HG02610 (cell line): ENCODE results near the gene KLHDC10.
A peak's percentile ranks its signal among the peaks of the same experiment; 100 is the strongest.
"Not testable (repeated sequence)": the region's sequence is repeated elsewhere in the genome, so short reads cannot be mapped to it uniquely, and the experiment has no call there.

Source experiments
- ATAC-seq: cut with Tn5 transposase; IDR thresholded peaks from one replicate; pipeline ENCODE4 v1.9.1; 2021; ENCODE audit warnings: mild to moderate bottlenecking, moderate library complexity; ENCODE audit not compliant: unreplicated experiment

The KLHDC10 gene, protein sequence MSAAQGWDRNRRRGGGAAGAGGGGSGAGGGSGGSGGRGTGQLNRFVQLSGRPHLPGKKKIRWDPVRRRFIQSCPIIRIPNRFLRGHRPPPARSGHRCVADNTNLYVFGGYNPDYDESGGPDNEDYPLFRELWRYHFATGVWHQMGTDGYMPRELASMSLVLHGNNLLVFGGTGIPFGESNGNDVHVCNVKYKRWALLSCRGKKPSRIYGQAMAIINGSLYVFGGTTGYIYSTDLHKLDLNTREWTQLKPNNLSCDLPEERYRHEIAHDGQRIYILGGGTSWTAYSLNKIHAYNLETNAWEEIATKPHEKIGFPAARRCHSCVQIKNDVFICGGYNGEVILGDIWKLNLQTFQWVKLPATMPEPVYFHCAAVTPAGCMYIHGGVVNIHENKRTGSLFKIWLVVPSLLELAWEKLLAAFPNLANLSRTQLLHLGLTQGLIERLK

DNA sequence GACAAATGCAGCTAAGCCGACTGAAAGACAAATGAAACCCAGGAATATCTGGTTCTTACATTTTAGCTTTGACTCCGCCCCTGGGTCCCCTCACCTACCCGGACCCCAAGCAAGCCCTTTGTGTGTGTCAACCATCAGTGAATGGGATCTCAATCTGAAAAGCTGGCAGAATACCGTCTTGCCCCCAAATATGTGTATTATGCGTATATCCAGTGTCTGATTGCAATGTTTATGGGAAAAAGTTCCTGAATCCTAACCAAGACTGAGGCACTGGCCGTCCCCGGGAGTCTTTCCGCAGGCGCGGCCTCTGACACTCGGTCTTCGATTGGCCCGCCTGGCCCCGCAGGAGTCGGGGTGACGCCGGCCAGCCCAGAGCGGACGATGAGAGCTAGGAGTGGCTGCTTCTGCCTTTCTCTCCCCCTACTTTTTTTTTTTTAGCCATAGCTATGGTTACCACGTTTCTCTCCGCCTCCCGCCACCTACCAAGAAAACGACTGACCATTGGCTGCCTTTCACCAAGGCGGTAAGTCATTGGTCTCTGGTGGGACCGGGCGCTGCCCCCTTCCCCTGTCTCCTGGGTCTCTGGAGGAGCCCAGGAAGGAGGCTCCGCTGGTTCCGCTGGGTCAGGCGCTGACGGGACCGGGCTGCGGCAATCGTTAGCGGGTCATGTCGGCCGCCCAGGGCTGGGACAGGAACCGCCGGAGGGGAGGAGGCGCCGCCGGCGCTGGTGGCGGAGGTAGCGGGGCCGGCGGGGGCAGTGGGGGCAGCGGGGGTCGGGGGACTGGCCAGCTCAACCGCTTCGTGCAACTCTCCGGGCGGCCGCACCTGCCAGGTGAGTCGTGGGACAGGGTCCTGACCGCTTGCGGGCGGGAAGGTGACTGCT lies at the start of gene KLHDC10:
TSS of gene KLHDC10 (plus strand) at position 557 of the 883 bp plus-strand sequence. CDS start at position 667, 110 bp downstream.
- ATAC-seq: peak; percentile 98

DNA sequence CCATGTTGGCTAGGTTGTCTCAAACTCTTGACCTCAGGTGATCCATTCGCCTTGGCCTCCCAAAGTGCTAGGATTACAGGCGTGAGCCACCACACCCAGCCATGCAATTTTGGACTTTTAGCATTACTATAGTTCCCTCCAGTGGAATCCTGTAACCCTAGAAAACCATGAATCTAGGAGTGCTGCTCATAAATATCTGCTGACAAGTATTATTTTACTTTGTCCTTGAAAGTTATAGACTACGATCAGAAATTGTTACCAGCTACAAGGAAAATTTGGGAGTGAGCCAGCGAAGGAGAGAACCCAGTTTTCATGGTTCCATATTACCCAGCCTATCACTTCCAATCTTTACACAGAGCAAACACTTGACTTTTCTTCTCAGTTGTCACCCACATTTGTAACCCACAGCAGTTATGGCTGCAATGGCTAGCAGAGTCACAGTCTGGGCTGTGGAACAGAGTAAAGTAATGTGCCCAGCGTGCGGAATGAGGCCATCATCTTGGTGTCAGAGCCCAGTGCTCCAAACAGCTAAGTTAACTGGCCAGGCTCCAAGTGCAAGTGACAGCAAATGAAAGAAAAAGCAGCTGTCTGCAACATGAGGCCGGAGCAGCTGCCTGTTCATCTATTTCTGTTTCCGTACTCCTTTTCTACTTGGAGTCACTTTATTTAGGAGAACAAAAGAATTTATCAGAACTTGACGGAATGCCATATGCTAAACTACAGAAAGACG lies 49.1 kb upstream of the KLHDC10 start:
- ATAC-seq: no peak

DNA sequence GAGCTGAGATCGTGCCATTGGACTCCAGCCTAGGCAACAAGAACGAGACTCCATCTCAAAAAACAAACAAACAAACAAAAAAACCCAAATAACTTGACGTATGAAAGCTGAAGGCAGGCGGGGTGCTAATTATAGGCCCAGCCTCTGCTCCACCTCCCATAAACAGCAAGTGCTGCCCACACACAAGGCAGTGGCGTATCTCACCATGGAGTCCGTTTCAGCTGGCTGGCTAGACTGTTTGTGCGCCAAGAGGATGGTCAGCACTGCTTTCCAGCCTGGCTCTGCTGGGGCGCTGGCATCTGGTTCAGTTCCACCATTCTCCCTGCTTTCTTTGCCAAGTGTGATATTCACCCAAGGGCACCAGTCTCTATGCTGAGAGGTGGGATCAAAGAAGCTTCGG lies 48.2 kb upstream of the KLHDC10 start:
- ATAC-seq: no peak

DNA sequence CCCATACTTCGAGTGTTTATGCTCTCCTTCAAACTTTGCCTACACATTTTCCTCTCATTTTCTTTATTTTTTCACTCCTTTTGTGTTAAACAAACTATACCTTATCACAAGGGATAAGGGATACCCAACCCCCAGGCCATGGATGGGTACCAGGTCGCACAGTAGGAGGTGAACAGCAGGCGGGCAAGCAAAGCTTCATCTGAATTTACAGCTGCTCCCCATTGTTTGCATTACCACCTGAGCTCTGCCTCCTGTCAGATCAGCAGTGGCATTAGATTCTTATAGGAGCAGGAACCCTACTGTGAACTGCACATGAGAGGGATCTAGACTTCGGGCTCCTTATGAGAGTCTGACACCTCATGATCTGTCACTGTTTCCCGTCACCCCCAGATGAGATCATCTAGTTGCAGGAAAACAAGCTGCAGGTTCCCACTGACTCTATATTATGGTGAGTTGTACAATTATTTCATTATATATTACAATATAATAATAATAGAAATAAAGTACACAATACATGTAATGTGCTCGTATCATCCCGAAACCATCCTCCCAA lies 47.6 kb upstream of the KLHDC10 start:
- no peak for ATAC-seq

DNA sequence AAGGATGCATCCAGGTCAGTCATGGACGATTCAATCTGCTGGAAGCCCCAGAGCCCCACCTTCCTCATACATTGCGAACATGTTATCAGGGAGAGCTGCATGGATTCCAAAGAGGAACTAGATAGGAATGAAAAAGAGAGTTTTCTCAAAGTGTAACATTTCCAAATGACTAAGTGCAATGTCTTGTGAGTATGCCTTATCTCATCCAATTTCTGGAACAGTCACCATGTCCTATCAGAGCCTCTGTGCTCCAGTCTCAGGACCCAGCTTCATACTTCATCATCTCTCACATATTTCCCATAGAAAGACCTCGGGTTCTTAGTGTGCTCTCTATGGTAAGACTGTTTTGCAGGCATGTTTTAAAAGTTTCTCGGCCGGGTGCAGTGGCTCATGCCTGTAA lies 45.9 kb upstream of the KLHDC10 start:
- ATAC-seq: no peak

DNA sequence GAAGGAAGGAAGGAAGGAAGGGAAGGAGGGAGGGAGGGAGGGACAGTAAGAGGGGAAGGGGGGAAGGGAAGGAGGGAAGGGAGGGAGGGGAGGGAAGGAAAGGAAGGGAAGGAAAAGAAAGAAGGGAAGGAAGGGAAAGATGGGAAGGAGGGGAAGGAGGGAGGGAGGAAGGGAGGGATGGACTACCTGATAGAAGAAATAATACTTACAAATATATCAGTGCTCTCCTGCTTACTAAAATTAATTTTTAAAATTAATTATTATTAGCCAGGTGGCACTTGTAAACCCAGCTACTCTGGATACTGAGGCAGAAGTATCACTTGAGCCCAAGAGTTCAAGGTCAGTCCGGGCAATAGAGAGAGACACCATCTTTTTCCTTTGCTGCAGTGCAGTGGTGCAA lies 37.6 kb upstream of the KLHDC10 start:
- no peak for ATAC-seq

DNA sequence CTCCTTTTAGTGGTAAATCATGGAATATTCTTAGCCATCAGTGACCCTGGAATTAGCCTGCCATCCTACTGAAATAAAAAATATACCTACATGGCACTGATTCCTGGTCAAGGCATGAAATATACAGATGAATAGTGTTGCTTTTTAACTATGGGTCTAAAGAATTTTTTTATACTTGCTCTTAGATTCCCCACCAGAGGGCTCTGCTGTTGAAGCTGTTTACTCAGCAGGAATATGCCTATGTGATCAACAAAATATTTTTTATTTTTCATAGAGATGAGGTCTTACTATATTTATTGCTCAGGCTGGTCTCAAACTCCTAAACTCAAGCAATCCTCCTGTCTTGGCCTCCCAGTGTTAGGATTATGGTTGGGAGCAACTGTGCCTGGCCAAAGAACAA lies 32.6 kb upstream of the KLHDC10 start:
- no peak for ATAC-seq

DNA sequence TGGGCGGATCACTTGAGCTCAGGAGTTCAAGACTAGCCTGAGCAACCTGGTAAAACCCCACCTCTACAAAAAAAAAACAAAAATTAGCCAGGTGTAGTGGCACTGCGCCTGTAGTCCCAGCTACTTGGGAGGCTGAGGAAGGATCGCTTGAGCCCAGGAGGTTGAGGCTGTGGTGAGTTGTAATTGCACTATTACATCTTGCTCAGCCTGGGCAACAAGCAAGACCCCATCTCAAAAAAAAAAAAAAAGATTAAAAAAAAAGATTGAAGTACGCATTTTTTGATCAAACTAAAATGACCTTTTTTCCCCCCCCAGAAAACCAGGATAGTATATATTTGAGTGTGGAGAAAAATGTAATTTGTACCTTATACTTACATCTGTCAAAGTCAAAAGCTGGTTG lies 29.8 kb upstream of the KLHDC10 start:
- ATAC-seq: no peak

DNA sequence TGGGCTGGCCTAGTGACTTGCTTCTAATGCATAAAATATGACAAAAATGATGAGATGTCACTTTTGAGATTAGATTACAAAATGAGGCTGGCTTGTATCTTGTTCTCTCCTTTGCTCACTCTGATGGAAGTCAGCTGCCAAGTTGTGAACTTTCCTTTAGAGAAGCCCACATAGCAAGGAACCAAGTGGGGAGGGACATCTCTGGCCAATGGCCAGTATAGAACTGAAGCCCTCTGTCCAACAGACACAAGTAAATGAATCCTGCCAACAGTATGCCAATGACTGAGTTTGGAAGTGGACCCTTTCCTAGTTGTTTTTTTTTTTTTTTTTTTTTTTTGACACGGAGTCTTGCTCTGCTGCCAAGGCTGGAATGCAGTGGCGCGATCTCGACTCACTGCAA lies 22.5 kb upstream of the KLHDC10 start:
- no peak for ATAC-seq

DNA sequence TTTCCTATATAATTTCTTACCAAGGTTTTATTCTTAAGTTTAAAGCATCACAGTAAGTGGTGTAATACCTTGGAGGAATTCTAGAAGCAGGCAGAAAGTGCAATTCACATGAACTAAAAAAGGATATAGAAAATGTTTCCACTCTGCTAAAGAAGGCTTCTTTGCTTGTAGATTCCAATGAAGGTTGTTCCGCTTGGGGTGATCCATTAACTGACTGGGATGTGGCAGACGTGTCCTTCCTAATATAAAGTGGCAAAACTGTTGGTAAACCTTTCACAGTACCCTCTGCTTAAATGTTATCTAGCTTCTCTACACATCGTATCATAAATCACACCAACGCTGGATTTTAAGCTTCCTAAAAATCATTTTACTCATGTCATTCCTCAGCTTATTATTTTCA lies 21.4 kb upstream of the KLHDC10 start:
- no peak for ATAC-seq

DNA sequence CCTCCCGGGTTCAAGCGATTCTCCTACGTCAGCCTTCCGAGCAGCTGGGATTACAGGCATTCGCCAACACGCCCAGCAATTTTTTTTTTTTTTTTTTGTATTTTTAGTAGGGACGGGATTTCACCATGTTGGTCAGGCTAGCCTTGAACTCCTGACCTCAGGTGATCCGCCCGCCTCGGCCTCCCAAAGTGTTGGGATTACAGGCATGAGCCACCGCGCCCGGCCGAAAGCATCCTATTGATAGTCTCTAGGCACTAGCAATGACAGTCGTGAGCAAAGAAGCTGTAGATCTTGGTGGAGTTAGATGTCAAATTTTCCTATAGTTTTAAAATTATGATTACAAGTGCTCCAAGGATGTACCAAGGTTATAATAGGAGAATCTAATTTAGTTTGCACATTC lies 18.1 kb upstream of the KLHDC10 start:
- not testable (repeated sequence) for ATAC-seq

DNA sequence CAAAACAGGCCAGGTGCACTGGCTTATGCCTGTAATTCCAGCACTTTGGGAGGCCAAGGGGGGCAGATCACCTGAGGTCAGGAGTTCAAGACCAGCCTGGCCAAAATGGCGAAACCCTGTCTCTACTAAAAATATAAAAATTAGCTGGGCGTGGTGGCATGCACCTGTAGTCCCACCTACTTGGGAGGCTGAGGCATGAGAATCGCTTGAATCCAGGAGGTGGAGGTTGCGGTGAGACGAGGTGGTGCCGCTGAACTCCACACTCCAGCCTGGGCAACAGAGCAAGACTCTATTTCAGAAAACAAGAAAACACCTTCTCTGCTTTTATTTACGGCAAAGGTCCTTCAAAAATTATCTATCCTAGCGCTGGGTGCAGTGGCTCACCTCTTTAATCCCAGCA lies 15.1 kb upstream of the KLHDC10 start:
- not testable (repeated sequence) for ATAC-seq

DNA sequence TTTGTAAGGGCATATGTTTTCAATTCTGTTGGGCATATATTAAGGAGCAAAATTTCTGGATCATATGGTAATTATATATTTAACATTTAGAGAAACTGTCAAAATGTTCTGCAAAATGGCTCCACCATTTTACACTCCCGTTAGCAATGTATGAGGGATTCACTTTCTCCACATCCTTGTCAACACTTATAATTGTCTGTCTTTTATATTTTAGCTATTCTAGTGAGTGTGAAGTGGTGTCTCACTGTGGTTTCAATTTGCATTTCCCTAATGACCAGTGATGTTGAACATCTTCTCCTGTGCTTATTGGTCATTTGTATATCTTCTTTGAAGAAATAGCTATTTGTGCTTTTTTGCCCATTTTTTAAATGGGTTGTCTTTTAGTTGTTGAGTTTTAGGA lies 8.1 kb upstream of the KLHDC10 start:
- ATAC-seq: no peak

DNA sequence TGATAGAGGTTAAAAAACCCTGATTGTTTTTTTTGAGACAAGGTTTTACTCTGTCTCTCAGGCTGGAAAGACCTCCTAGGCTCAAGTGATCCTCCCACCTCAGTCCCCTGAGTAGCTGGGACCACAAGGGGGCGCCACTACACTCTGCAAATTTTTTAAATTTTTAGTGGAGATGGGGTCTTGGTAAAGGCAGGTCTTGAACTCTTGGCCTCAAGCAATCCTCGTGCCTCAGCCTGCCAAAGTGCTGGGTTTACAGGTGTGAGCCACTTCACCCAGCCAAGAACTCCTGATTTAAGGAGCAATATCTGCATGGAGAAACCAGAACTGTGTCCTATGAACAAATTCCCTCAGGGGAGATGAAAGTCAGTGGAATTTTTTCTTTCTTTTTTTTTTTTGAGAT lies 7.3 kb upstream of the KLHDC10 start:
- no peak for ATAC-seq

DNA sequence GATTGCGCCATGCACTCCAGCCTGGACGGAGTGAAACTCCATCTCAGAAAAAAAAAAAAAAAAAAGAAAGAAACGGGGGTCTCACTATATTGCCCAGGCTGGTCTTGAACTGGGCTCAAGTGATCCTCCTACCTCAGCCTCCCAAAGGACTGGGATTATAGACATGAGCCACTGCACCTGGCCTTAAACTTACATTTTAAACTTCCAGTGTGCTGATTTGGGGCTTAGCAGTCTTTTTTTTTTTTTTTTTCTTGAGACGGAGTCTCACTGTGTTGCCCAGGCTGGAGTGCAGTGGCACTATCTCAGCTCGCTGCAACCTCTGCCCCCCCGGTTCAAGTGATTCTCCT lies 5.8 kb upstream of the KLHDC10 start:
- ATAC-seq: not testable (repeated sequence)

DNA sequence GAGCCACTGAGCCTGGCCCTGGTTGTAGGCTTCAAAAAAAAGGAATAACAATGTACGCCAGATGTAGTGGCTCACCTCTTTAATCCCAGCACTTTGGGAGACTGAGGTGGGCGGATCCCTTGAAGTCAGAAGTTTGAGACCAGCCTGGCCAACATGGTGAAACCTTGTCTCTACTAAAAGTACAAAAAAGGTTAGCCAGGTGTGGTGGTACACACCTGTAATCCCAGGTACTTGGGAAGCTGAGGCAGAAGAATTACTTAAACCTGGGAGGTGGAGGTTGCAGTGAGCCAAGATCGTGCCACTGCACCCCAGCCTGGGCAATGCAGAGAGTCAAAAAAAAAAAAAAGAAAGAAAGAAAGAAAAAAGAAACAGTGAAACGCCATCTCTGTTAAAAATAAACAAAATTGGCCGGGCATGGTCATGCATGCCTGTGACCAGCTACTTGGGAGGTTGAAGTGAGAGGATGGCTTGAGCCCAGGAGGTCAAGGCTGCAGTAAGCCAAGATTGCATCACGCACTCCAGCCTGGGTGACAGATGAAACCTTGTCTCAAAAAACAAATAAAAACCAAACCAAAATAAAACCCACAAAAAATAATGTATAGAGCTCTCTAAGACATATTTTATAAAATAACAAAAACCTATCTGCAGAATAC lies 4.7 kb upstream of the KLHDC10 start:
- ATAC-seq: no peak

DNA sequence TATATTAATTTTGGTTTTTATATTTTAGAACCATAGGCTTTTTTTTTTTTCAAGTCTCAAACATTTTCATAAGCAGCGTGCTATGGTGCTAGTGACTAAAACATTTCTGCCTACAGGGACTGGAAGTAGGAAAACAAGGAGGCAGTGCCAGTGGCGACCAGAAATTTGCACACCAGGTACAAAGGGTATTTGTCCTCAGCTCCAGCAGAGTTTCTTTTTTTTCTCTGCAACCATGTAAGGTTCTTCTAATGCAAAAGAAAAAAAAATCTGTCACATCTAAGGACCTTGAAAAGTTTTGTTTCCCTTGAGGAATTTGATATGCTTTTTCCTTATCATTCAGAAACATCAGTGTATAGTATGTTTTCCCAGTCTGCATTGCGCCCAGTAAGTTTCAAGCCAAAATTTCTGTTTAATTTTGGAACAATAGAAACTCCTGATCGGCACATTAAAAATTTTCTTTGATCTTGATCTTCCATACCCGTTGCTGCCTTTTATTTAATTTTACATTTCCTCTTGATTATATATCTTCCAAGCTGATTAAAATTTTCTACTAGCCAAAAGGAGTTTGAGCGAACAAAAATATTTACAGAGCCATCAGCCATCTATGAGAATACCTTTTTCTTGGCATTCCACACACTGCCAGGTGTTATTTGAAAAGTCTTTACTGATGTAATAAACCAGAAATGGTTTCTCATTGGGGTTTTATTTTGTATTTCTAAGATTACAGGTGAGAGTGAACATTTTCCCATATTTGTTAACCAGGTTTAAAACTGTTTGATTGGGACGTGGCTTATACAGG lies 956 bp upstream of the KLHDC10 start:
- ATAC-seq: no peak

DNA sequence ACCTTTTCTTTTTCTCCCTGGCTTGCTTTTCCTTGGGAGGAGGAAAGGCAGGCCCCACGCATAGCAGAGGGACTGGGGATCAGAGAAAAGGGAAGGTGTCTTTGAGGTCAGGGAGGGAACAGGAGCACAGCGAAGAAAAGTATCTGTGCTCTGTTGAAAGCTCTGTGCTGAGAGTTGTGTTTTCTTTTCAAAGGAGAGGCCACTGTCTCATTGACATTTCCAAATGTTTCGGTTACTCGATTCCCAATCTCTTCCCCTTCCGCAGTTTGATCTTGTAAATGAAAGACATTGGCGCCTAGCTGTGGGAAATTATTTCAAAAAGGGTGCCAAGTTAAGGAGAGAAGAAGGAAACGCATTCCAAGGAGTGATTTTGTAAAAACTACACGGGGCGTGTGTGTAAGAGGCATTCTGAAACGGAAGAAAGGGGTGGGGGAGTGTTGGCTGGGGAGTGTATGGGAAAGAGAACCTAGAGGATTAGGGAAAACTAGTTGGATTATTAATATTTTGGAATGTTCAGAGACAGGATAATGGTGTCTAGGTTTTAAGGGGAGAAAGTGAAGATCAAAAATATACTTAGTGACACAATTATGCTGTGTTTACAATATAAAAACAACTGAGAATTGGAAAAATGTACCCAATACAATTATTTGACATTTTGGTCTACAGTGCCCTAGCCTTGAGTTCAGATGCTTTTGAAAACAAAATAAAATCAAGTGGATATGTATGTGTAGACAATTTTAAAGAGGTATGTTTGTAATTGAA lies 708 bp downstream of the KLHDC10 start:
- peak; percentile 4 for ATAC-seq
